ENCODE data around the gene HERC2.
"Not testable (repeated sequence)": the region's sequence is repeated elsewhere in the genome, so short reads cannot be mapped to it uniquely, and the experiment has no call there.

HERC2 gene

DNA sequence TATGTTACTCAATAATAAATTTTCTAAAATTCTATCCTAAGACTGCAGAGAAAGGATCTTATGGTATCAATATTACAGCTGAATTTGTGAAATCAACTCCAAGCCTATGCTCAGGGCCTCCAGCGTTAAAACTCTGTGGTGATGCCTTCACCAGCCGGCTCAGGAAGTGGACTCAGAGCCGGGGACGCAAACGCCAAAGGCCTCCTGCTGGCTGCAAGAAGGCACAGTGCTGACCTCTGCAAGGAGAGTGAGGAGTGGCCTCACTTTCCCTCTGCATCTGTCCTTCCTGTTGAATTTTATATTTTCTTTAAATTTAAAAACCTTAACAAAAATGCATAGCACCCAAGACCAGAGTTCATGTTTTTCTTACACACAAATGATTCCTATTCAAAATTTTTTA, 48.5 kb downstream of the HERC2 start:
- no peak for DNase-seq

DNA sequence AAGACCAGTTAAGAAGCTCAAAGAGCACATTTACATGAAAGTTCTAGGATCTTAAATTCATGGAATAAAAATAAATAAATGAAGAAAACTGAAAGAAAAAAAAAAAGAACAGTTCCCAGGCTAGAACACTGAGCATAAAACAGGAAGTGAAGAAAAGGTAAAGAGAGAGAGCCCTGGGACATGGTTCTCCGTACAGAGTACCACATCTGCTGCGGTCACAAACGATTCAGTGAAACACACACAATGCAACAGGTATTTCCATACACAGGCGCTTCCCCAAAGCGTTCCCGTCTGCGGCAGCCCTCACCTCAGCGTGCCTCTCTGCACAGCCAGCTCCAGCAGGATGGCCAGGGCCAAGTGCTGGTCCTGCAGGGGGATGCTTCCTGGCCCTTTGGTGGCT, 49.4 kb downstream of the HERC2 start:
- no peak for DNase-seq

- DNase-seq = no peak
Measured at GRCh38 chr15:28271697-28272260, 50.2 kb downstream of the HERC2 start.

- no peak for DNase-seq
Measured at GRCh38 chr15:28269097-28269496, 52.9 kb downstream of the HERC2 start.

- no peak for DNase-seq
Measured at GRCh38 chr15:28267727-28268126, 54.3 kb downstream of the HERC2 start.

DNA sequence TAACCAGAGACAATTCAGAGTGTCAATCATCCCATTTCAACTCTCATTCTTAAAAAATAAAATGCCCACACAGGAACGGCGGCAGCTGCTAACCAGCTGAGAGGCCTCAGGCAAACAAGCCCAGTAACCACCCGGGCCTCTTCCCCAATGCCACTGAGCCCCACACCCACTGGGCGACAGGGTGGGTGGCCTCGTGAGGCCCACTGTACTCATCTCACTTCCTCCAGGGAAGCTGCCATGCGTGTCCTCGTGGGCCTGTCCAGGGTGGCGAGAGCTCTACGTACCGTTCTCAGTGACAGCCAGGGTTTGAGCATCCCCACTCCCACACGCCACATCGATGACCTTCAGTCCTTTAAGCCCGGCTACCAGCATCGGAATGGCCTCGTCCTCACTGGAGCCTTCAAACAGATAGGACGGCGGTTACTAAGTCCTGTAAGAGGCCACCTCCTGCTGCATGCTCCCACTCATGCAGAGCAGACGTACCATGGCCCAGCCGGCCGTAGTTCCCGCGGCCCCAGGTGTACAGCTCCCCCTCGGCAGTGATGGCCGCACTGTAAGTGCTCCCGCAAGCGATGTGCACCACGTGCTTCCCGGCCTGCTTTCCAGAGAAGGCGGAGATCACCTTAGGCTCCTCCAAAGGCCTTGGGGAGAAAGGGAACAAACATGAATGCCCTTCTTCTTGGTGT, 56.5 kb downstream of the HERC2 start:
- no peak for DNase-seq

GRCh38 chr15:28264166-28264565, 57.8 kb downstream of the HERC2 start:
- DNase-seq = no peak

GRCh38 chr15:28262438-28262837, 59.5 kb downstream of the HERC2 start:
- DNase-seq = no peak

- no peak for DNase-seq
Measured at GRCh38 chr15:28260722-28261121, 61.3 kb downstream of the HERC2 start.

DNA sequence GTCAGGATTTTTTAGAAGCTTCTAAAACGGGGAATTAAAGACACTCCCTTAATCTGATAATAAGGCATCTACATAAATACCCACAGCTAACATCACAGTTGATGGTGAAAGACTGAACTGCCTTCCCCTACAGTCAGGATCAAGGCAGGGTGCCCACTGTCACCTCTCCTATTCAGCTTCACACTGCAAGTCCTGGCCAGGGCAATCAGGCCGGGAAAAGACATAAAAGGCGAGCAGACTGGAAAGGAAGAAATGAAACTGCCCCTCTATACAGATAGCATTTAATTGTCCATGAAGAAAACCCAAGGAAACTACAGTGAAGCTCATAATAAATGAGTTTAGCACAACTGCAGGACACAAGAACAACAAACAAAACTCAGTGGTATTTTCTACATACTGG, 61.7 kb downstream of the HERC2 start:
- DNase-seq = no peak

GRCh38 chr15:28255965-28256364, 66.0 kb downstream of the HERC2 start:
- DNase-seq = no peak

GRCh38 chr15:28252831-28253230, 69.1 kb downstream of the HERC2 start:
- no peak for DNase-seq

- DNase-seq = peak; percentile 22
Measured at GRCh38 chr15:28246605-28247004, 75.4 kb downstream of the HERC2 start.

- no peak for DNase-seq
Measured at GRCh38 chr15:28243901-28244300, 78.1 kb downstream of the HERC2 start.

GRCh38 chr15:28243399-28243798, 78.6 kb downstream of the HERC2 start:
- DNase-seq = no peak

GRCh38 chr15:28238296-28238695, 83.7 kb downstream of the HERC2 start:
- not testable (repeated sequence) for DNase-seq

GRCh38 chr15:28231743-28232142, 90.2 kb downstream of the HERC2 start:
- DNase-seq = not testable (repeated sequence)

GRCh38 chr15:28231336-28231735, 90.6 kb downstream of the HERC2 start:
- not testable (repeated sequence) for DNase-seq

GRCh38 chr15:28228990-28229640, 92.9 kb downstream of the HERC2 start:
- peak; percentile 71 for DNase-seq

GRCh38 chr15:28228096-28228495, 93.9 kb downstream of the HERC2 start:
- DNase-seq = no peak

DNA sequence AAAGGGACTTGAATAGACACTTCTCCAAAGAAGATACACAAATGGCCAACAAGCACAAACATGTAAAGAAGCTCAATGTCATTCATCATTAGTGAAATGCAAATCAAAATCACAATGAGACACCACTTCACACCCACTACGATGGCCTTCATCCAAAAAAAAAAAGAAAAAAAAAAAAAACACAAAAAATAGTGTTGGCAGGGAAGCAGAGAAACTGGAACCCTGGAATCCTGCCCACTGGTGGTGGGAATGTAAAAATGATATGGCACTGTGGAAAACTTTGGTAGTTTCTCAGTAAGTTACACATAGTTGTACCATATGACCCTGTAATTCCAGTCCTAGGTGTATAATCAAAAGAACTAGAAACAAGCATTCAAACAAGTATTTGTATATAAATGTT, 94.7 kb downstream of the HERC2 start:
- DNase-seq = peak; percentile 64

GRCh38 chr15:28222612-28223011, 99.4 kb downstream of the HERC2 start:
- not testable (repeated sequence) for DNase-seq

- DNase-seq = not testable (repeated sequence)
Measured at GRCh38 chr15:28221696-28222095, 100.3 kb downstream of the HERC2 start.

DNA sequence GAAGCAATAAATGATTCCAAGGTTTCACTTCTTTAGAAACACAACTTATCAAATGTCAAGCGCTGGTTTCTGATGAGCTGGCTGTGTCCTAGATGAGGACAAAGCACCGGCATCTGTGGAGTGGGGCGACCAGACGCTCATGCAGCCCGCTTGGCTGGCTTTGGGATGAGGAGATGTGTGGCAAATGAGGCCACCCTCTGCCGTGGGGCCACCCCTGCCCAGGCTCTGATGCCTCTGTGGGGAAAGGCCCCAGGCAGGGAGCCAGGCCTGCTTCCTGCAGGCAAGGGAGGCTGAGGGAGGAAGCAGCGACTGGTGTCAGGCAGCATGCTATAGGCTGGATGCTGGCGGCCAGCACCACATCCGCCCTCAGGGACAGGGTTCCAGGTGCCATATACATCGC, 102.9 kb downstream of the HERC2 start:
- no peak for DNase-seq

Measured in NCI-H345 (cell line).